ENCODE data around the gene DDX27. TPM values are rescaled to one million over a fixed set of nuclear protein-coding genes. Genes with fewer than 3 reads are reported as not detected.
A peak's percentile ranks its signal among the peaks of the same experiment; 100 is the strongest.

The DDX27 gene, protein sequence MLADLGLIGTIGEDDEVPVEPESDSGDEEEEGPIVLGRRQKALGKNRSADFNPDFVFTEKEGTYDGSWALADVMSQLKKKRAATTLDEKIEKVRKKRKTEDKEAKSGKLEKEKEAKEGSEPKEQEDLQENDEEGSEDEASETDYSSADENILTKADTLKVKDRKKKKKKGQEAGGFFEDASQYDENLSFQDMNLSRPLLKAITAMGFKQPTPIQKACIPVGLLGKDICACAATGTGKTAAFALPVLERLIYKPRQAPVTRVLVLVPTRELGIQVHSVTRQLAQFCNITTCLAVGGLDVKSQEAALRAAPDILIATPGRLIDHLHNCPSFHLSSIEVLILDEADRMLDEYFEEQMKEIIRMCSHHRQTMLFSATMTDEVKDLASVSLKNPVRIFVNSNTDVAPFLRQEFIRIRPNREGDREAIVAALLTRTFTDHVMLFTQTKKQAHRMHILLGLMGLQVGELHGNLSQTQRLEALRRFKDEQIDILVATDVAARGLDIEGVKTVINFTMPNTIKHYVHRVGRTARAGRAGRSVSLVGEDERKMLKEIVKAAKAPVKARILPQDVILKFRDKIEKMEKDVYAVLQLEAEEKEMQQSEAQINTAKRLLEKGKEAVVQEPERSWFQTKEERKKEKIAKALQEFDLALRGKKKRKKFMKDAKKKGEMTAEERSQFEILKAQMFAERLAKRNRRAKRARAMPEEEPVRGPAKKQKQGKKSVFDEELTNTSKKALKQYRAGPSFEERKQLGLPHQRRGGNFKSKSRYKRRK
- polyA plus RNA-seq (2011; rRNA removed) (26.3 and 31.9 TPM in 2 replicates), polyA minus RNA-seq (2011; rRNA and poly(A)+ RNA removed) (19.7 and 30.0 TPM in 2 replicates)

DNA sequence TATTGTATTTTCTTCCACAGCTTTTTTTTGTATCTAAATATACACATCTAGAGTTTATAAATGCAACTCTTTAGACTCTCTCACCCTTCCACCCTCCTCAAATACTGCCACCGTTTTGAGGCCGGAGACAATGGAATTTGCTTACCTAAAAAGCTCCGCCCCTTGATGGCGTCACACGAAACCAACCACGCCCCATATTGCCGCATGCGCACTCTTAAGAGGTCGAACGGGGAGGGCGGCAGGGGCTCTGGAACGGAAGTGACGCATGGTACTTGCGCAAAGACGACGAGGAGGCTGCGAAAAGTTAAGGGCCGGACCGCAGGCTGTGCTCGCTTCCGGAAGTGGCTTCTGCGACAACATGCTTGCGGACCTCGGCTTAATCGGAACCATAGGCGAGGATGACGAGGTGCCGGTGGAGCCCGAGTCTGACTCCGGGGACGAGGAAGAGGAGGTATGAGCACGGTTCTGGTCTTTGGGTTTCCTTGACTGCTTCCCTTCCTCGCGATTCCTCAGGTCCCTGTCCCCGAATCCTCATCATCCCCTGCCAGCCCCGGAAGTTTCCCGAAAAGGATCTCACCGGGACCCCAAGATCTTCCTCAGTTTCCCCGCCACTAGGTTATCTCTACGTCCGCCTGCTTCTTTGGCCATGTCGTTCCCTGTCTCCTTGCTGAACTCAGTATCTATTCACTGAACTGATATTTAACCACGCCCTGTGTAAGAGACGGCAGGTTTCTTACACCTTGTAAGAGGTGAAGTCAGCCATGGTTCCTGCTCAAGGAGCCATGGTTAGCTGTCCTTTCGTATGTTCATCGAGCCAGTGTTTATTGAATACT lies at the start of gene DDX27:
DDX27 (plus strand) TSS at position 326 of the 833 bp plus-strand sequence; CDS start at position 359, 33 bp downstream.
- Histone ChIP-seq H3K36me3 (ENCODE audit: control insufficient read depth, insufficient read depth, low read length) (peaks cover 10% of the 10 kb centered on the region), H3K4me3 (ENCODE audit: low read depth, low read length) (peak within 1 kb of the TSS; percentile 84), H3K27me3 (ENCODE audit: control insufficient read depth, insufficient read depth, low read length) (no peaks in the 10 kb centered on the region)
- DNase-seq (ENCODE audit: low read depth) = peak; percentile 93
- ChIA-PET POLR2A (interaction anchor here (0.6 to 0.7 kb wide), 4 partner anchors 27 to 70 kb away, joined by 3 to 22 read pairs (median 5); no protein-coding TSS in a partner anchor), CTCF (interaction anchor here (0.6 to 1.4 kb wide), 3 partner anchors 13 to 190 kb away, joined by 3 to 5 read pairs (median 3); no protein-coding TSS in a partner anchor)
- TF ChIP-seq, protein P1, sequence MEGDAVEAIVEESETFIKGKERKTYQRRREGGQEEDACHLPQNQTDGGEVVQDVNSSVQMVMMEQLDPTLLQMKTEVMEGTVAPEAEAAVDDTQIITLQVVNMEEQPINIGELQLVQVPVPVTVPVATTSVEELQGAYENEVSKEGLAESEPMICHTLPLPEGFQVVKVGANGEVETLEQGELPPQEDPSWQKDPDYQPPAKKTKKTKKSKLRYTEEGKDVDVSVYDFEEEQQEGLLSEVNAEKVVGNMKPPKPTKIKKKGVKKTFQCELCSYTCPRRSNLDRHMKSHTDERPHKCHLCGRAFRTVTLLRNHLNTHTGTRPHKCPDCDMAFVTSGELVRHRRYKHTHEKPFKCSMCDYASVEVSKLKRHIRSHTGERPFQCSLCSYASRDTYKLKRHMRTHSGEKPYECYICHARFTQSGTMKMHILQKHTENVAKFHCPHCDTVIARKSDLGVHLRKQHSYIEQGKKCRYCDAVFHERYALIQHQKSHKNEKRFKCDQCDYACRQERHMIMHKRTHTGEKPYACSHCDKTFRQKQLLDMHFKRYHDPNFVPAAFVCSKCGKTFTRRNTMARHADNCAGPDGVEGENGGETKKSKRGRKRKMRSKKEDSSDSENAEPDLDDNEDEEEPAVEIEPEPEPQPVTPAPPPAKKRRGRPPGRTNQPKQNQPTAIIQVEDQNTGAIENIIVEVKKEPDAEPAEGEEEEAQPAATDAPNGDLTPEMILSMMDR (IDR thresholded peaks at IDR 0.05; ENCODE audit: insufficient read depth, low read depth, low read length) = no peak

DNA sequence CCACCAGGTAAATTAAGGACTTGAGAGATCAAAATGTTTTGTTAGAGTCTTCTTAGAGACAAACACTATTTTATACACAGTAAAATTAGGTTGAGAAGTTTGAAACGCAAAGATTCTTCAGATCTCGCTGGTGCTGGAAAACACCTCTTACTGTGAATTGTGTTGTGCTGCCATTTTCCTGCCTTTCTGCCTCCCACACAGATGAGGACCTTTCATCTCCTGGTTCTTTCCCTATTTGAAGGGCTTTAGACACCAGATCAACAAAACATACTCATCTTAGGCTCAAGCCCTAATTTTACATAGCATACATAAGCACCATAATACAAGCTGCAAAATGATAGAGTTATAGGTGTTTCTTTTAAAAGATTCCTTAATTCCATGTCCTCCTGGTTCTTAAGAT lies 49.7 kb upstream of the DDX27 start:
- DNase-seq (ENCODE audit: low read depth) = no peak
- Histone ChIP-seq H3K36me3 (ENCODE audit: control insufficient read depth, insufficient read depth, low read length) (peaks cover 2% of the 10 kb centered on the region), H3K27me3 (ENCODE audit: control insufficient read depth, insufficient read depth, low read length) (no peaks in the 10 kb centered on the region), H3K4me3 (ENCODE audit: low read depth, low read length) (no peak overlapping the region)
- TF ChIP-seq, protein P1 (IDR thresholded peaks at IDR 0.05; ENCODE audit: insufficient read depth, low read depth, low read length) = no peak
- CTCF ChIA-PET = no interaction called here
- POLR2A ChIA-PET = no interaction called here

DNA sequence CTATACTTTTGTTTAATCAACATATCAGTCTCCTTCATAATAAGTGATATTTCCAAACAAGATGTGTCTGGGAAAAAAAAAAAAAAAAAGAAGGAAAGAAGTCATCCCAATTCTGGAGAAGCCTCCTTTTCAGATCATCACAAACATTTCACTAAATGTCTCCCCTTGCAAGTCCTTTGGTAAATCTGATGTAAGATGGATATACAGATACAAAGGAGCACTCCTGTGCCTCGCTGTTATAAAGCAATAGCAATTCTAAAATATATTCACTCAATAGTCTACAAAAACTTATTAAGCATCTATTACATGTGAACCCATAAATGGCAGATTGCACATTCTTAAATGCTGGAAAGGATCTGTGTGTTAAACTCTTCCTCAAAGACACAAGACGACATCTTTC lies 48.5 kb upstream of the DDX27 start:
- POLR2A ChIA-PET = no interaction called here
- H3K36me3 ChIP-seq (ENCODE audit: control insufficient read depth, insufficient read depth, low read length) = no peaks in the 10 kb centered on the region
- H3K4me3 ChIP-seq (ENCODE audit: low read depth, low read length) = no peak overlapping the region
- TF ChIP-seq, protein P1 (IDR thresholded peaks at IDR 0.05; ENCODE audit: insufficient read depth, low read depth, low read length) = no peak
- no peak for DNase-seq (ENCODE audit: low read depth)
- CTCF ChIA-PET = no interaction called here
- no peaks in the 10 kb centered on the region for H3K27me3 ChIP-seq (ENCODE audit: control insufficient read depth, insufficient read depth, low read length)

DNA sequence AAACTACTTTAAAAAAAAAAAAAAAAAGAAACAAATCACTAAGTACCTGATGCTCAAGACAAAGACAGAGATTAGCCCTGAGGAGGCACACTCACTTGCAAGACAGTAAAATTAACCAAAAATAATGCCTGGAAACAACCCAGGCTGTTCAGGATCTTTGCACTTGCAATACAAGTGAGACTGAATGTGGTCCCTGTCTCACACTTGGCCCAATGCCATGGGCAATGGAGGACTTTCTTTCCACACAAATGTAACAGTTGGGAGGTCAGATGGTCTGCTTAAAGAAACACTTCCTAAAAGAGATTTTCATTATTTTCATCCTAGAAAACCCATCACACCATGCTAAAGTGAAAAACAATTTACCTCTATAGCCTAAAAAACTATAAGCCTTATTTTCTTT lies 47.3 kb upstream of the DDX27 start:
- H3K27me3 ChIP-seq (ENCODE audit: control insufficient read depth, insufficient read depth, low read length) = no peaks in the 10 kb centered on the region
- H3K4me3 ChIP-seq (ENCODE audit: low read depth, low read length) = no peak overlapping the region
- ChIA-PET CTCF (no interaction called here), POLR2A (no interaction called here)
- TF ChIP-seq, protein P1 (IDR thresholded peaks at IDR 0.05; ENCODE audit: insufficient read depth, low read depth, low read length) = no peak
- no peak for DNase-seq (ENCODE audit: low read depth)
- no peaks in the 10 kb centered on the region for H3K36me3 ChIP-seq (ENCODE audit: control insufficient read depth, insufficient read depth, low read length)

Data from BJ (cell line).